HCT116 (cell line): Measurements from ENCODE around the gene ARID4A. TPM values are rescaled to one million over a fixed set of nuclear protein-coding genes. Genes with fewer than 3 reads are reported as not detected.

Experiments used
- ATAC-seq: fragments of 200-7000 bp; cut with Tn5 transposase; 2 replicates; pipeline ENCODE4 v1.9.1; 2020; ENCODE audit warnings: mild to moderate bottlenecking, moderate library complexity
- BruUV-seq: library from RNA; stranded (reverse); fragments of 400-500 nt; replicated peaks from 2 replicates; lab custom pipeline; 2021; lab: Mats Ljungman, UMichigan
- CTCF ChIA-PET: fragments of 300-600 bp; sonication (Branson Sonifier 250); formaldehyde crosslinking; loops from one replicate; lab custom pipeline; 2021; ENCODE audit warnings: antibody characterized with exemption; lab: Charles Lee
- POLR2A ChIA-PET: fragments of 300-600, 350-600 bp; sonication (Branson Sonifier 250); formaldehyde crosslinking; loops from one replicate; lab custom pipeline; 2021; ENCODE audit warnings: antibody characterized with exemption; lab: Charles Lee
- RAD21 ChIA-PET, 2 experiments: fragments of 300-600 bp; sonication (Branson Sonifier 250); formaldehyde crosslinking; loops; one replicate each; lab custom pipeline; 2023; ENCODE audit warnings: low total read pairs in 2 of 2; ENCODE audit not compliant: uncharacterized antibody in 2 of 2, unreplicated experiment in 2 of 2, low non-redundant PET in 1 of 2; lab: Charles Lee
- DNase-seq: peaks from one replicate; pipeline ENCODE4 v3.0.0-alpha.2; 2010; ENCODE audit warnings: low read depth, low spot score
- H2AFZ ChIP-seq: fragments of 200-600 bp; shearing (Covaris generic), sonication (generic); 2 replicates; pipeline ENCODE4 v1.6.1; 2017; ENCODE audit warnings: low read depth, mixed run types, mixed read lengths, antibody characterized with exemption, low read length; ENCODE audit not compliant: poor library complexity, severe bottlenecking
- H3K27ac ChIP-seq: 2 replicates; pipeline ENCODE4 v1.5.1; 2012; ENCODE audit warnings: low read depth, low read length
- H3K27me3 ChIP-seq: fragments of 200-600 bp; sonication (generic); 2 replicates; pipeline ENCODE4 v1.6.1; 2016; ENCODE audit warnings: mixed run types, low read length, mixed read lengths; ENCODE audit not compliant: insufficient read depth
- H3K36me3 ChIP-seq, 2 experiments: fragments of 200-500 bp in 1 of 2; fragments of 200-600 bp in 1 of 2; sonication (Bioruptor generic) in 1 of 2; sonication (generic) in 1 of 2; 2 replicates each; pipeline versions ENCODE4 v1.5.1 to v1.6.1; 2014 to 2016; ENCODE audit warnings: low read length in 2 of 2, inconsistent platforms in 1 of 2, mixed read lengths in 1 of 2, mixed run types in 1 of 2; ENCODE audit not compliant: insufficient read depth in 2 of 2, control insufficient read depth in 1 of 2
- H3K4me1 ChIP-seq, 2 experiments: fragments of 200-600 bp in 1 of 2; sonication (generic) in 1 of 2; 2 replicates each; pipeline versions ENCODE4 v1.5.1 to v1.6.1; 2012 to 2017; ENCODE audit warnings: low read length in 2 of 2, inconsistent platforms in 1 of 2, mild to moderate bottlenecking in 1 of 2, mixed read lengths in 1 of 2, mixed run types in 1 of 2, moderate library complexity in 1 of 2; ENCODE audit not compliant: insufficient read depth in 2 of 2, control insufficient read depth in 1 of 2
- H3K4me2 ChIP-seq: fragments of 200-600 bp; sonication (generic); 2 replicates; pipeline ENCODE4 v1.6.1; 2017; ENCODE audit warnings: mixed run types, low read length, mixed read lengths
- H3K4me3 ChIP-seq, 2 experiments: fragments of 200-600 bp in 1 of 2; sonication (generic) in 1 of 2; replicated peaks in 1 of 2; 2 replicates each; pipeline ENCODE4 v1.5.1; 2011 to 2016; ENCODE audit warnings: low read length in 2 of 2, control low read depth in 1 of 2, low read depth in 1 of 2, mild to moderate bottlenecking in 1 of 2, mixed read lengths in 1 of 2, mixed run types in 1 of 2
- H3K79me2 ChIP-seq: fragments of 200-600 bp; sonication (generic); 2 replicates; pipeline ENCODE4 v1.6.1; 2017; ENCODE audit warnings: mild to moderate bottlenecking, mixed run types, low read length, moderate library complexity, mixed read lengths; ENCODE audit not compliant: insufficient read depth
- H3K9ac ChIP-seq: fragments of 200-600 bp; sonication (generic); 2 replicates; pipeline ENCODE4 v1.6.1; 2016; ENCODE audit warnings: low read length, mixed read lengths
- H3K9me2 ChIP-seq: fragments of 200-600 bp; sonication (generic), shearing (Covaris generic); 2 replicates; pipeline ENCODE4 v1.6.1; 2017; ENCODE audit warnings: mixed run types, mild to moderate bottlenecking, moderate library complexity; ENCODE audit not compliant: insufficient read depth
- H3K9me3 ChIP-seq, 2 experiments: fragments of 200-500 bp in 1 of 2; fragments of 200-600 bp in 1 of 2; sonication (Bioruptor generic) in 1 of 2; sonication (generic) in 1 of 2; 2 replicates each; pipeline ENCODE4 v1.6.1; 2014 to 2017; ENCODE audit warnings: low read length in 2 of 2, mixed read lengths in 2 of 2, inconsistent platforms in 1 of 2, low read depth in 1 of 2, mild to moderate bottlenecking in 1 of 2, mixed run types in 1 of 2, moderate library complexity in 1 of 2; ENCODE audit not compliant: control insufficient read depth in 1 of 2, insufficient read depth in 1 of 2
- H4K20me1 ChIP-seq: fragments of 200-600 bp; sonication (generic), shearing (Covaris generic); 2 replicates; pipeline ENCODE4 v1.6.1; 2017; ENCODE audit warnings: mixed run types, mild to moderate bottlenecking, moderate library complexity; ENCODE audit not compliant: insufficient read depth
- ATF3 ChIP-seq: IDR thresholded peaks from 2 replicates; pipeline ENCODE4 v1.6.1; 2012
- CBX3 ChIP-seq: IDR thresholded peaks from 2 replicates; pipeline ENCODE4 v1.6.1; 2012; ENCODE audit warnings: low read depth
- CEBPB ChIP-seq: IDR thresholded peaks from 2 replicates; pipeline ENCODE4 v1.6.1; 2012; ENCODE audit warnings: low read depth
- EZH2 ChIP-seq: fragments of 200-600 bp; sonication (generic); IDR thresholded peaks from 2 replicates; pipeline ENCODE4 v1.6.1; 2017; ENCODE audit warnings: antibody characterized with exemption, mixed run types
- FOSL1 ChIP-seq: IDR thresholded peaks from 2 replicates; pipeline ENCODE4 v1.6.1; 2012; ENCODE audit warnings: low read depth
- JUND ChIP-seq: IDR thresholded peaks from 2 replicates; pipeline ENCODE4 v1.6.1; 2012
- MAX ChIP-seq: IDR thresholded peaks from 2 replicates; pipeline ENCODE4 v1.6.1; 2012
- POLR2A ChIP-seq: IDR thresholded peaks from 2 replicates; pipeline ENCODE4 v1.7.0; 2011; ENCODE audit warnings: borderline replicate concordance; ENCODE audit not compliant: insufficient read depth, insufficient read length; ENCODE audit errors: extremely low read depth
- POLR2AphosphoS5 ChIP-seq: IDR thresholded peaks from 2 replicates; pipeline ENCODE4 v1.6.1; 2011; ENCODE audit warnings: mild to moderate bottlenecking, low read depth, low read length, moderate library complexity
- SIN3A ChIP-seq: IDR thresholded peaks from 2 replicates; pipeline ENCODE4 v1.6.1; 2012; ENCODE audit warnings: low read depth
- SP1 ChIP-seq: IDR thresholded peaks from 2 replicates; pipeline ENCODE4 v1.6.1; 2012; ENCODE audit warnings: low read depth
- TCF7L2 ChIP-seq: IDR thresholded peaks from 2 replicates; pipeline ENCODE4 v1.7.0; 2011; ENCODE audit warnings: borderline replicate concordance, inconsistent platforms; ENCODE audit not compliant: insufficient read depth, insufficient read length; ENCODE audit errors: extremely low read depth
- ZFX ChIP-seq: fragments of 450-650 bp; IDR thresholded peaks from 2 replicates; pipeline ENCODE4 v1.6.1; 2017
- ZNF274 ChIP-seq: fragments of 200-500 bp; sonication (Bioruptor generic); IDR thresholded peaks from 2 replicates; pipeline ENCODE4 v1.6.1; 2014; ENCODE audit warnings: mild to moderate bottlenecking, low read depth, low read length, inconsistent platforms
- intact Hi-C: fragments of 100-400 bp; cut with micrococcal nuclease; formaldehyde crosslinking; loops from 2 replicates; pipeline ENCODE4 v1.10.0; 2022
- total RNA-seq: library from RNA; stranded (reverse); gene quantifications from one replicate; pipeline ENCODE4 v1.2.1, GENCODE V29; 2021; ENCODE audit not compliant: unreplicated experiment
- TF ChIP-seq, protein P1 (sequence below): IDR thresholded peaks from 2 replicates; pipeline ENCODE4 v1.6.1; 2011; ENCODE audit warnings: mild to moderate bottlenecking, low read length, moderate library complexity; ENCODE audit not compliant: insufficient replicate concordance; ENCODE audit errors: extremely low read depth

Gene ARID4A
- total RNA-seq, 1 experiment from 2014 or later = 13.9 TPM

DNA sequence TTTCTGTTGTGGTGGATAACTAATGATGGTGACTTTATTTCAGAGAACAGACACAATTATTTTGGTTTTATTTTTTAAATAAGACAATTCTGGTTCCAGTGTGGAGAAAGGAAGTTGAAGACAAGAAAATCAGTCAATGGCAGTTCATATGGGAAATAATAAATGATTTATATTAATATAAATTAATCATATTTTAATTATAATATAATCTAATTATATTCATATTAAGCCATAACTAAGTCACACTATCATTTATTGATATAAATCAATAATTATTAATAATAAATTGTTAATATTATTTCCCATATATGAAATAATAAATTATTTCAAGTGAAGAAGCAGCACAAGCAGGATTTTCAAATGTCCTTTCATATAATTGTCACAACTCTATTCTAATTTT lies 100.1 kb downstream of the ARID4A start:
- no peak for TF ChIP-seq EZH2
- no peak for TF ChIP-seq FOSL1
- TF ChIP-seq POLR2AphosphoS5 = no peak
- no peak for TF ChIP-seq POLR2A
- no peak for TF ChIP-seq CBX3
- no peak for TF ChIP-seq ZNF274
- TF ChIP-seq SIN3A = no peak
- no peak for TF ChIP-seq TCF7L2
- TF ChIP-seq JUND = no peak
- TF ChIP-seq, protein P1, sequence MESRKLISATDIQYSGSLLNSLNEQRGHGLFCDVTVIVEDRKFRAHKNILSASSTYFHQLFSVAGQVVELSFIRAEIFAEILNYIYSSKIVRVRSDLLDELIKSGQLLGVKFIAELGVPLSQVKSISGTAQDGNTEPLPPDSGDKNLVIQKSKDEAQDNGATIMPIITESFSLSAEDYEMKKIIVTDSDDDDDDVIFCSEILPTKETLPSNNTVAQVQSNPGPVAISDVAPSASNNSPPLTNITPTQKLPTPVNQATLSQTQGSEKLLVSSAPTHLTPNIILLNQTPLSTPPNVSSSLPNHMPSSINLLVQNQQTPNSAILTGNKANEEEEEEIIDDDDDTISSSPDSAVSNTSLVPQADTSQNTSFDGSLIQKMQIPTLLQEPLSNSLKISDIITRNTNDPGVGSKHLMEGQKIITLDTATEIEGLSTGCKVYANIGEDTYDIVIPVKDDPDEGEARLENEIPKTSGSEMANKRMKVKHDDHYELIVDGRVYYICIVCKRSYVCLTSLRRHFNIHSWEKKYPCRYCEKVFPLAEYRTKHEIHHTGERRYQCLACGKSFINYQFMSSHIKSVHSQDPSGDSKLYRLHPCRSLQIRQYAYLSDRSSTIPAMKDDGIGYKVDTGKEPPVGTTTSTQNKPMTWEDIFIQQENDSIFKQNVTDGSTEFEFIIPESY = no peak
- TF ChIP-seq SP1 = no peak
- no peak for TF ChIP-seq MAX
- TF ChIP-seq ZFX = no peak
- no peak for TF ChIP-seq CEBPB
- TF ChIP-seq ATF3 = no peak
- H3K9me2 ChIP-seq = no peaks in the 10 kb centered on the region
- no peak for DNase-seq
- H3K9me3 ChIP-seq = no peaks in the 10 kb centered on the region
- H3K4me2 ChIP-seq = no peak overlapping the region
- no peaks in the 10 kb centered on the region for H3K36me3 ChIP-seq
- ChIA-PET RAD21 (no interaction called here), CTCF (no interaction called here), POLR2A (interaction anchor here (0.6 to 1.0 kb wide), 2 partner anchors 16 to 29 kb away, joined by 3 read pairs; partner anchors contain the start of genes KIAA0586 and TIMM9)
- H3K4me3 ChIP-seq = no peak overlapping the region
- no TSS peak for BruUV-seq
- no peak overlapping the region for H3K9ac ChIP-seq
- H3K27me3 ChIP-seq = no peaks in the 10 kb centered on the region
- intact Hi-C loops = no loop called here
- ATAC-seq = no peak
- no peak overlapping the region for H2AFZ ChIP-seq
- H3K4me1 ChIP-seq = peaks cover 0 to 15% of the 10 kb centered on the region in 2 experiments; a peak in 3 of 4 replicates
- H3K79me2 ChIP-seq = no peaks in the 10 kb centered on the region
- no peaks in the 10 kb centered on the region for H4K20me1 ChIP-seq
- no peak overlapping the region for H3K27ac ChIP-seq
